Measurements from ENCODE around the gene WDFY3.

DNA sequence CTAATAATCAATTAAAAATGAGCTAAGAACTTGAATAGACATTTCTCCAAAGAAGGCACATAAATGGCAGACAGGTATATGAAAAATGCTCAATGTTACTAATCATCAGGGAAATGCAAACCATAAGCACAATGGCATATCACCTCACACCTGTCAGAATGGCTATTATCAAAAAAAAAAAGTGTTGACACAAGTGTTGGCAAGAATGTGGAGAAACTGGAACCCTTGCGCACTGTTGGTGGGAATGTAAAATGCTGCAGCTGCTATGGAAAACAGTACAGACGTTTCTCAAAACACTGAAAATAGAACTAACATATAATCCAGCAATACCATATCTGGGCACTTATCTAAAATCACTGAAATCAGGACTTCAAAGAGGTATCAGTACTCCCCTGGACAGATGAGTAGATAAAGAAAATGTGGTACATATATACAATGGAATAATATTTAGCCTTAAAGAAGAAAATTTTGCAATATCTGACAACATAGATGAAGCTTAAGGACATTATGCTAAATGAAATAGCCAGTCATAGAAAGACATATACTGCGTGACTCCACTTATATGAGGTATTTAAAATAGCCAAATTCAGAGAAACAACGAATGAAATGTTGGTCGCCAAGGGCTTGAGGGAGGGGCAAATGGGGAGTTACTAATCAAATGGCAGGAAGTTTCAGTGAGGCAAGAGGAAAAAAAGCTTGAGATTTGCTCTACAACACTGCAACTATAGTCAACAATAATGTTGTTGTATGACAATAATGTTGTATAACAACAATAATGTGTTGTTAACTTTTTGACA, 175.5 kb downstream of the WDFY3 start:
- TF ChIP-seq, protein P1, sequence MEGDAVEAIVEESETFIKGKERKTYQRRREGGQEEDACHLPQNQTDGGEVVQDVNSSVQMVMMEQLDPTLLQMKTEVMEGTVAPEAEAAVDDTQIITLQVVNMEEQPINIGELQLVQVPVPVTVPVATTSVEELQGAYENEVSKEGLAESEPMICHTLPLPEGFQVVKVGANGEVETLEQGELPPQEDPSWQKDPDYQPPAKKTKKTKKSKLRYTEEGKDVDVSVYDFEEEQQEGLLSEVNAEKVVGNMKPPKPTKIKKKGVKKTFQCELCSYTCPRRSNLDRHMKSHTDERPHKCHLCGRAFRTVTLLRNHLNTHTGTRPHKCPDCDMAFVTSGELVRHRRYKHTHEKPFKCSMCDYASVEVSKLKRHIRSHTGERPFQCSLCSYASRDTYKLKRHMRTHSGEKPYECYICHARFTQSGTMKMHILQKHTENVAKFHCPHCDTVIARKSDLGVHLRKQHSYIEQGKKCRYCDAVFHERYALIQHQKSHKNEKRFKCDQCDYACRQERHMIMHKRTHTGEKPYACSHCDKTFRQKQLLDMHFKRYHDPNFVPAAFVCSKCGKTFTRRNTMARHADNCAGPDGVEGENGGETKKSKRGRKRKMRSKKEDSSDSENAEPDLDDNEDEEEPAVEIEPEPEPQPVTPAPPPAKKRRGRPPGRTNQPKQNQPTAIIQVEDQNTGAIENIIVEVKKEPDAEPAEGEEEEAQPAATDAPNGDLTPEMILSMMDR (conservative IDR thresholded peaks at IDR 0.05; ENCODE audit: low read depth, low read length), result no peak
- TF ChIP-seq SMC3 (IDR thresholded peaks at IDR 0.05; ENCODE audit: low read depth, low read length) (no peak), POLR2A (IDR thresholded peaks at IDR 0.05; ENCODE audit: low read depth, low read length) (no peak), RCOR1 (IDR thresholded peaks at IDR 0.05; ENCODE audit: insufficient replicate concordance, low read length) (no peak), CHD1 (IDR thresholded peaks at IDR 0.05; ENCODE audit: low read depth, low read length) (no peak), MXI1 (IDR thresholded peaks at IDR 0.05; ENCODE audit: borderline replicate concordance, low read depth, low read length) (no peak), FOS (IDR thresholded peaks at IDR 0.05; ENCODE audit: low read depth, low read length) (no peak)
- TF ChIP-seq, protein P2, sequence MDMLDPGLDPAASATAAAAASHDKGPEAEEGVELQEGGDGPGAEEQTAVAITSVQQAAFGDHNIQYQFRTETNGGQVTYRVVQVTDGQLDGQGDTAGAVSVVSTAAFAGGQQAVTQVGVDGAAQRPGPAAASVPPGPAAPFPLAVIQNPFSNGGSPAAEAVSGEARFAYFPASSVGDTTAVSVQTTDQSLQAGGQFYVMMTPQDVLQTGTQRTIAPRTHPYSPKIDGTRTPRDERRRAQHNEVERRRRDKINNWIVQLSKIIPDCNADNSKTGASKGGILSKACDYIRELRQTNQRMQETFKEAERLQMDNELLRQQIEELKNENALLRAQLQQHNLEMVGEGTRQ (IDR thresholded peaks at IDR 0.05; ENCODE audit: low read depth, low read length), result no peak
- TF ChIP-seq, protein P3, sequence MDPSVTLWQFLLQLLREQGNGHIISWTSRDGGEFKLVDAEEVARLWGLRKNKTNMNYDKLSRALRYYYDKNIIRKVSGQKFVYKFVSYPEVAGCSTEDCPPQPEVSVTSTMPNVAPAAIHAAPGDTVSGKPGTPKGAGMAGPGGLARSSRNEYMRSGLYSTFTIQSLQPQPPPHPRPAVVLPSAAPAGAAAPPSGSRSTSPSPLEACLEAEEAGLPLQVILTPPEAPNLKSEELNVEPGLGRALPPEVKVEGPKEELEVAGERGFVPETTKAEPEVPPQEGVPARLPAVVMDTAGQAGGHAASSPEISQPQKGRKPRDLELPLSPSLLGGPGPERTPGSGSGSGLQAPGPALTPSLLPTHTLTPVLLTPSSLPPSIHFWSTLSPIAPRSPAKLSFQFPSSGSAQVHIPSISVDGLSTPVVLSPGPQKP (IDR thresholded peaks at IDR 0.05; ENCODE audit: borderline replicate concordance, low read depth, low read length), result no peak
